Stimulated activated CD8-positive, alpha-beta memory T cell treated with anti-CD3 and anti-CD28 coated beads, Interleukin-15, amount 100 ng/mL, for 1 hour (primary cell): ENCODE results near the gene PIKFYVE.
"Not testable (repeated sequence)": the region's sequence is repeated elsewhere in the genome, so short reads cannot be mapped to it uniquely, and the experiment has no call there.

Experiments
- DNase-seq: peaks from one replicate; pipeline ENCODE4 v3.0.0-alpha.2; 2020; ENCODE audit warnings: low read depth

PIKFYVE gene

DNA sequence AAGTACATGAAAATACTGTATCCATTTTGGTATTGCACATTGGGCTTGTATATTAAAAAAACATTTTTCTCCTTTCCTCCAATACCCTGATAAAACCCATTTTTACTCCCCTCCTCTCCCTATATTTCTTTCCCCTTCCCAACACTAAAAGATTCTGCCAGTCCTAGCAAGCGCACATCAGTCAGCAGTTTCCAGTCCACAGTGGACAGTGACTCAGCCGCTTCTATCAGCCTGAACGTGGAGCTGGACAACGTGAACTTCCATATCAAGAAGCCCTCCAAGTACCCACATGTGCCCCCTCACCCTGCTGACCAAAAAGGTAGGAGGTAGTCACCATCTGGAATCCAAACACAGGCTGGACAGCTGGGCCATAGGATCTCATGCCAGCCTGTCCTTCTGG lies 38.6 kb downstream of the PIKFYVE start:
- no peak for DNase-seq

DNA sequence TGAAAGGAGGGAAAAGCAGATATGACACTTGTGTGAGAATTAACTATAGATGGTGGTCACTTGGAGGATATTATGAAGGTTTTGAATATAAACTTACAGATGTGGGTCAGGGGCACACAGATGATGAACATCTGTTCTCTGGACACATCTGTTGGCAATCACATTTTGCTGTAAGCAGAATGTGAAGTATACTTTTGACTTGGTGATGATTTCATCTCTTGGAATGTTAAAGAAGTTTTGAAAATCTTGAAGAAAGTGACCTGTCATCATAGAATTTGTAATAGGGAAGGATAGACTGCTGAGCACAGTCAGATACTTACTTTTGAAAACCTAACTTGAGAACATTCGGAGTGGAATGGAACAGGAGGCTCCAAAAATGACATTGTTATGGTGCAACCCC lies 40.2 kb downstream of the PIKFYVE start:
- DNase-seq = no peak

DNA sequence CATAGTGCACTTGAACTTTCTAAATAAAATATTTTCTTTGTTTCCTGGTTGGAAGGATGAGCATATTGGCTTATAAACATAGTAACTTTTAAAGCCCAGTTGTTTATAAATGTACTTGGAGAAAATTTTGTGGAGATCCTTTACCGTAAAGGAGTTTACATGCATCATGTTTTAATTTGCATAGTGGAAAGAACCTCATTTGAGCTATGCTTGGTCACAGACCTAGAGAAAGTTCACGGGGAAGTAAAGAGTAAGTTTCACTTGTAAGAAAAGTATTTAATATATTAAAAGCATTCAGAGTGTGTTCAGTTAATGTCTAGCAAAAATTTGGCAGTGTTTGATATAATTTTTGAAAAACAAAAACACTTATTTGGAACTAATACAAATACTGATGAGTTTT lies 45.3 kb downstream of the PIKFYVE start:
- DNase-seq = no peak

DNA sequence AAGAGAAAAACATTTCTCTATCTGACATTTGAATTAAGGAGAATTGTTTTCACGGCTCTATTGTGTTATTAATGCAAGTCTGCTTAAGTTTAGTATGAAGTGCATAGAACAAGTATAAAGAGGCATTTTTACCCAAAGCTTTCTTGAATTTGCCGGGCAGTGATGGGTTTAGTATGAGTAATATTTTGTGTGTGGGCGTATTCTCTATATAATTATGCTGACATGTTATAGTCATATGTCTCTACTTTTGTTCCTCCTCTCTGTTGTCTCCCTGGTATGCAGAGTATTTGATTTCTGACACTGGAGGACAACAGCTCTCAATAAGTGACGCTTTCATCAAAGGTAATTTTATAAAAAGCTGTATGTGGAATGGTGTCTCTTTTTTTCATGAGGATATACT lies 45.9 kb downstream of the PIKFYVE start:
- DNase-seq = no peak

DNA sequence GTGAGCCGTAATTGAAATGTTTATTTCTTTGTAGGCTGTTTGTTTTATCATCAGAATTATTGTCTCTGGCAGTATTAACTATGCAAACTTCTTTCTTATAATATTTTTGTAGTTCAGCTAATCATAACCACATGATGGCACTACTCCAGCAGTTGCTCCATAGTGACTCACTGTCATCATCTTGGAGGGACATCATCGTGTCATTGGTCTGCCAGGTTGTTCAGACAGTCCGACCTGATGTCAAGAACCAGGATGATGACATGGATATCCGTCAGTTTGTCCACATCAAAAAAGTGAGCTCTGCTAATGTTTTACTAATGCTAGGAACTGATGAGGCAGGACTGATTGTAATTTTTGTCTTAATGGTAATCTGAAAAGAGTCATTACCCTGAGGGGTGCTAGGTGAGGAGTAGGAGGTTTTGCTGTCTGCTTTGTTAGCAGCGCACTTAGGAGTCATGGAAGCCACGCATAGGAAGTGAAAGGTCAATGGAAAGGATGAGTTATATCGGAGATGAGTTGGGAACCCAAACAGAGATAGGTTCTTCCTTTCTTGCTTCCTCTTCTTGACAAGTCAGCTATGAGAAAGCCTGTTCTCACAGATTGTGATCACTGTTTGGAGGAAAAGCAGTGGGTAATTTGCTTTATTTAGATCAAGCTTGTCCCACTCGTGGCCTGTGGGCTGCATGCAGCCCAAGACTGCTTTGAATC lies 49.2 kb downstream of the PIKFYVE start:
- no peak for DNase-seq

GRCh38 chr2:208318127-208318526 lies 52.1 kb downstream of the PIKFYVE start:
- DNase-seq = no peak

DNA sequence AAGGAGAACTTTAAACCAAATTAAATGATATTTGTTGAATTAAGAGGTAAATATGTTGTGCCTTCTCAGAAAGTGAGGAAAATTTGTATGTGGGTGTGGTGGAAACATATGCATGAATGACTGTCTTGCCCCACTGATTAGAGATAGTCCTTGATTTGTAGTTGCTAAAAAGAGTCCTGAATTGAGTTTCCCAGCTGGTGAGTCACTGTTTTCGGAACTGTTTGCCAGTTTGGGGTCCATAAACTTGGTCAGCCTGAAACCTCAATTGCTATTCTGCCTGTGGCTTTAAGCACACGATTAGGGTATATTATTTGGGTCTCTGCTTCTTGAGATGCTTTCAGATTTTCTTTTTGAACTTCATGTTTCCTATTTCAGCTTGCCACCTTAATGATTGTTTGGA lies 53.3 kb downstream of the PIKFYVE start:
- no peak for DNase-seq

DNA sequence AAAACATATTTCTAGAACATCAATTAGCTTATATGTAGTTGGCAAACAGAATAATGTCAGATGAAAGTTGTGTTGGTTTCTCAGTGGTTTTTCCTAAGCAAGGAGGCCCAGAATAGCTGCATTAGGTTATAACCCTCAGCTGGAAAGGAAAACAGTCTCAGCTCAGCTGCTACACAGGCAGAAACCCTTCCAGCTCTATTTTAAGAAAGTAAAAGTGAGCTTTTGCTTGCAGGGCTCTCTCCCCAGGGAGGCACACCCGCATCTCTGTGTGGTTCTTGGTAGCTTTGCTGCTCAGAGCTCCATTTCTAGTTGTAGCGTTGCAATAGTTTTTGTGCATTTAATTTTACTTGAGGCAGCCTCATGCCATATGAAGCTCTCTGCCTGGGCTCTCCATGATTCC lies 54.6 kb downstream of the PIKFYVE start:
- DNase-seq = no peak

- DNase-seq = no peak
Observed at GRCh38 chr2:208326016-208326415, 60.0 kb downstream of the PIKFYVE start.

DNA sequence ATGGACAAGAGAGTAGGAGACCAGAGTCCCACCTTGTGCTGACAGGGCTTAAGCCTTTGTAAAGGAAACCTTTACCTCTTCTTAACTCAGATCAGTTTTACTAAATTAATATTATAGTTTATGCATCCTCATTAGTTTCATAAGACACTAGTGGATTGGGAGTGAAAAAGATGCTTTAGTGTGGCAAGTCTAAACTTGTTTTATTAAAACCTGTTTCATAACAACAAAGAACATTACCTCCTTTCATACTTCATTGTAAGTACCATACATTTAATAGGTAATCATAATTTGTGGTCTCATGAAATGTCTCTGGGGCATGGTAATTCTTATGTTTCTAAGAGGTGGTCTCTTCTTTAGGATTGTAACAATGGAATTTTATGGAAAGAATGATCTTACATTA lies 63.4 kb downstream of the PIKFYVE start:
- DNase-seq = no peak

GRCh38 chr2:208334230-208334629 lies 68.2 kb downstream of the PIKFYVE start:
- DNase-seq = no peak

- DNase-seq = no peak
Observed at GRCh38 chr2:208346756-208347155, 80.7 kb downstream of the PIKFYVE start.

GRCh38 chr2:208350610-208351009 lies 84.6 kb downstream of the PIKFYVE start:
- DNase-seq = no peak

- no peak for DNase-seq
Observed at GRCh38 chr2:208352644-208353567, 86.9 kb downstream of the PIKFYVE start.

DNA sequence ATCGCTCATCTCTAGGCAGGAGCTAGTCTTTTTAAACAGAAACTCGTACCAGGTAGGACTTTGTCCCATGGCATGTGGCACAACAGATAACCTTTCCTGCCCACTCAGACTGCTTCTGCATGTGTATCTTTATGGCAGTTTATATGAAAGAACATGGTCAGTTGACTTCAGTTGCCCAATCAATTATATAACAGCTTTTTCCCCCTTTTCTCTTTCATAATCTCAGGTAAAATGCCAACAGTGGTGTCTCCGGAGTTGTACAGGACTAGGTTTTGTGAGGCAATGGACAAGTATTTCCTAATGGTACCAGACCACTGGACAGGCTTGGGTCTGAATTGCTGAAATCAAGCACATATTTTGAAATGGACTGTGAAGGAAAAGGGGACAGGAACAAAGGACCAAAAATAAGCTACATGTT lies 88.9 kb downstream of the PIKFYVE start:
- DNase-seq = no peak

- not testable (repeated sequence) for DNase-seq
Observed at GRCh38 chr2:208356420-208356819, 90.4 kb downstream of the PIKFYVE start.

DNA sequence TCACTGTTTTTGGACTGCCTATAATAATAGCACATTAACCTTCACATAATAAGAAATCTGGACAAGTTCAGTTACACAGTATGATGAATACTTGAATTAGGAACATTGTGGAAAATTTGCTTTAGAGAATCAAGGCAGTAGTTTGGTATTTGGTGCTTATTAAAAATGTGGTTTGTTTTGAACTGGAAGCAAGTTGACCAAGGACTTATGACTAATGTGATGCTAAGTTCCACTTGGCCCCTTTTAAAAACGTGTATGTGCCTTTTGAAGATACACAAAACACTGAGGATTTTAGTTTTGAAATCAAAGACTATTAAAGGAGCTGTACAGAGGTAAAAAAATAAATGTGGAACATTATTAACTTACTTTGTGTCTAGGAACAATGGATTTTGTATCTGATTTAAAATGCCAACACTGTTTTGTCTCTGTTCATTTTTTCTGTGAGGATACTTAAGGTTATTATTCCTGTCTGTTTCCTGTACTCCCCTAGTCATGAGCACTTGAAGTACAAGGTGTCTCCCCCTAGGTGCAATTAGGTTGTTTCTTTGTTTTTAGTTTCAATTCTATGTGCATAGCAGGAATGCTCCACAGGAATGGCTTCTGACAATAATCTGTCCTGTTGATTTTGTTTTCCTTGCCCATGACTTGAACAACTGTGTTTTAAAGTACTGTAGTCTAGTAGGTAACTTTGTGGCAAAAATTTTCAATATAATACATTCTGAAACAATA lies 91.0 kb downstream of the PIKFYVE start:
- DNase-seq = no peak

DNA sequence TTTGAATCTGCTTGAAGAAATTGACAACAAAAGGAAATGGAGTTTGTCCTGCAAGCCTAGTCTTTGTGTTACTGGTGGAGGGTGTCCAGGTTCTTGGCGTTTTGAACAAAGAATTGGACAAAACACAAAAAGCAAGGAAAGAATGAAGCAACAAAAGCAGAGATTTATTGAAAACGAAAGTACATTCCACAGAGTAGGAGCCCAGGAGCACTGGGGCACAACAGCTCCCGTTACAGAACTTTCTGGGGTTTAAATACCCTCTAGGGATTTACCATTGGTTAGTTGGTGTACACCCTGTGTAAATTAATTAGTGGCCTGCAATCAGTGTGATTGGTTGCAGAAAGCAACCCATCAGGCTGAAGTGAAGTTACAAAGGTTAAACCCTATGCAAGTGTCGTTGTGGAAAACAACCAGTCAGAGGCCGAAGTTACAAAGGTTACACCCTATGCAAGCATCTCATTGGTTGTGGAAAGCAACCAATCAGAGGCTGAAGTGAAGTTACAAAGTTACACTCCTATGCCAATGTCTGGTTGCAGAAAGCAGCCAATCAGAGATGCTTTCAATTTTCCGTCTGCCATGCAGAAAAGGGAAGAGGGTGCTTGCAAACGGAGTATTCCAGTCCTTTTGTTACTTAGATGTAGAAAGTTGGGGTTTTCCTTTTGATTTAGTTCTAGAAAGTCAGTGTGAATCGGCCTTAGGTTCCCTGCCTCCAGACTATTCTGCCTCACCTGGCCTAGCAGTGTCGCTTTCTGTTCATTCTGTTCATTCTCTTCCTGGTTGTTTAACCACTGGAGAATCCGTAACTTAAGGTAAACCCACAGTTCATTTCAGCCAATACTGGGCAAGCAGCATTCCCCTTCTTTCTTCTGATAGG lies 92.9 kb downstream of the PIKFYVE start:
- DNase-seq = no peak

DNA sequence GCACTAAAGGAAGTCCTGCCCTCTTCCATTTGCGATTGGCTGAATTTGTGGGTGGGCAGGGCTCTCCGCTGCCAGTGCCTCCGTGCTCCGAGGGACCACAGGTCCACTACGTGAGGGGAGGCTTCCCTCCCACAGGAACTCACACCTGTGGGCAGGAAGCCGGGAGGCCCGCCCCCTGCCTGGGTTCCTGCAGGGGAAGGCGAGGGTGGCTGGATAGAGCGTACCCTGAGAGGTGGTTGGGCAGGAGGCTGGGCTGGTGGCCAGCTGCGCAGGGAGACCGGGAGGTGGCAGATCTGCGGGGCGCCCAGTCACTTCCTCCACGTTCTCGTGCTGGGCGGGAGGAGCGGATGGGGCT lies 93.6 kb downstream of the PIKFYVE start:
- no peak for DNase-seq

DNA sequence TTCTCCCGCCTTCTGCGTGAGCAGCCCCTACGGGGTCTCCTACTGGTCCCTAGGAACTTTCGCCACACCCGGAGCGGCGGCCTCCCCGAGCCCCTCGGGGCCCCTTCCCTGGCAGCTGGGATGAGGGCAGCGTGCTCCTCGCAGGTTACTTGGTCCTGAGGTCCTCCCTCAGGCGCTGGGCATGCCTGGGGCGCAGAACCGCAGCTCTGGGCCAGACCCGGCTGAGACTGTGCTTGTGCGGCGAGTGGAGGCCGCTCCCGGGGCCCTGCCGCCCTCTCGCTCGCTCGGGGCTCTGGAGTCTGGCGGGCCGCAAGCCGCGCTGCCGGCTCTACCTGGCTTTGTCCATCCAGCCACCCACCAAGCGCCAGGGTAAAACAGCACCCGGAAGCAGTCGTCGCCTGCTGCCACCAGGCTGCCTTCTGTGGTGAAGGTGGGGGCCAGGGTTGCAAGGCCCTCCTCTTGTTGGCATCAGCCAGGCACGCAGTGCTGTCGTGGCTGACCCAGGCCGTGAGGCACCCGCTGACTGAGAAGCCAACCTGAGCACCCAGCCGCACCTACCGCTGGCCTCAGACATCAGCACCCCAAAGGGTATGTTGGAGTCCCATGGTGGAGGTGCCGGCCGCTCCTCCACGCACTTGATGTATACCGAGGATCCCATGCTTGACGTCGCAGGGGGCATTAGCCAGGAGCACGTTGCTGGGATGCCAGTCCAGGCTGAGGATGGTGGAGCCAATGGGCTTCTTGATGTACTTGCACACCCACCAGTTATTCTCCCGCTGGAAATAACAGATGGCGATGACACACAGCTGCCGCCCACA lies 94.4 kb downstream of the PIKFYVE start:
- no peak for DNase-seq

DNA sequence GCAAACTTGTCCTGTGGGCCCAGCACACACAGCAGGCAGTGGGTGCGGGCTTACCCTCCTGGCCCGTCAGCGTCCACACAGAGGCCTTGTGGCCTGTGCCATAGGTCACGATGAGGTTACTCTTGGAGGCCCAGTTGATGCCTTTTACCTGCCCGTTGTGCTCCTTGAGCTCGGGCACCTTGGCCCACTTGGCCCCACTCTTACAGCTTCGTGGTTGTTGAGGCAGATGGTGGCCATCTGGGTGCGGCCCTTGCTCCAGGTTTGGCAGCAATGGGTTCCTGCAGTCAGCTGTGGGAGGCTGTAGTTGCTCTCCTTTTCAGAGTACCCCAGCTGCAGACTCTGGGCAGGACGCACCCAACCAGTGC lies 95.0 kb downstream of the PIKFYVE start:
- no peak for DNase-seq
